IPS-20b (cell line): ENCODE measurements around the gene OR8J3.

Experiments used
- H3K27ac ChIP-seq: one replicate; pipeline ENCODE4 v1.5.1; 2013; ENCODE audit warnings: low read length
- H3K27me3 ChIP-seq: 2 replicates; pipeline ENCODE4 v1.6.1; 2013; ENCODE audit warnings: mild to moderate bottlenecking, low read length, inconsistent platforms; ENCODE audit not compliant: insufficient read depth
- H3K36me3 ChIP-seq: 2 replicates; pipeline ENCODE4 v1.6.1; 2013; ENCODE audit warnings: low read depth, mild to moderate bottlenecking, inconsistent platforms, low read length, moderate library complexity; ENCODE audit not compliant: insufficient read depth
- H3K4me1 ChIP-seq: 2 replicates; pipeline ENCODE4 v1.6.1; 2013; ENCODE audit warnings: mild to moderate bottlenecking, control low read depth, inconsistent platforms, low read length, moderate library complexity; ENCODE audit not compliant: insufficient read depth
- H3K4me3 ChIP-seq: 2 replicates; pipeline ENCODE4 v1.5.1; 2013; ENCODE audit warnings: mild to moderate bottlenecking, low read length, inconsistent platforms
- H3K9ac ChIP-seq: 2 replicates; pipeline ENCODE4 v1.6.1; 2013; ENCODE audit warnings: low read depth, mild to moderate bottlenecking, inconsistent platforms, low read length, moderate library complexity
- H3K9me3 ChIP-seq: 2 replicates; pipeline ENCODE4 v1.6.1; 2013; ENCODE audit warnings: mild to moderate bottlenecking, low read depth, low read length, inconsistent platforms; ENCODE audit not compliant: insufficient read depth

OR8J3 gene

DNA sequence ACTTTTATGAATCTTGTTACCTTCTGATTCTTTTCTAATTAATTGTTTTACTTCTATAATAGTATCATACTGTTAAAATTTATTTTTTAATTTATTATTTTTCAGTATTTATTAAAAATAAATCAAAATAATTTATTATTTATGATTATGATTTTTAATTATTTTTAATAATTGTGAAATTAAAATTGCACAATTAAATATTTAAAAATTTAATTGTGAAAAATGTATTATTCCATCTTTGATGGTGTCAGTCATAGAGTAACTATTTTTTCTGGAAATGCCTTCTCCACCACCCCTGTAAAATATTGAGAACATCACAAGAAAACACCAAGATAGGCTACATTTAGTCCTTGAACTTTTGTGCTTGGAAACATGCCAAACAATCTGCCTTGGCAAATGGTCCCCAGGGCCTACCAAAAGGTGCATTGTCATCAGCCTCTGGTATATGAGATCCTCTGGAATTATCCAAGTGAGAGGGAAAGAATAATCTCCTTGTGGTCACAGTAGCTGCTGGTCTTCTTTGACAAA is 36.7 kb downstream of the OR8J3 start, which contains the start of gene OR8H2:
OR8H2 (plus strand) TSS at position 478 of the 528 bp plus-strand sequence. CDS start 1,356 bp downstream, outside the sequence.
- H3K4me3 ChIP-seq, result no peak within 1 kb of the TSS
- H3K4me1 ChIP-seq, result no peaks in the 10 kb centered on the region
- H3K9me3 ChIP-seq, result no peaks in the 10 kb centered on the region
- no peak within 1 kb of the TSS for H3K9ac ChIP-seq
- no peak within 1 kb of the TSS for H3K27ac ChIP-seq
- H3K27me3 ChIP-seq, result no peaks in the 10 kb centered on the region
- H3K36me3 ChIP-seq, result no peaks in the 10 kb centered on the region

DNA sequence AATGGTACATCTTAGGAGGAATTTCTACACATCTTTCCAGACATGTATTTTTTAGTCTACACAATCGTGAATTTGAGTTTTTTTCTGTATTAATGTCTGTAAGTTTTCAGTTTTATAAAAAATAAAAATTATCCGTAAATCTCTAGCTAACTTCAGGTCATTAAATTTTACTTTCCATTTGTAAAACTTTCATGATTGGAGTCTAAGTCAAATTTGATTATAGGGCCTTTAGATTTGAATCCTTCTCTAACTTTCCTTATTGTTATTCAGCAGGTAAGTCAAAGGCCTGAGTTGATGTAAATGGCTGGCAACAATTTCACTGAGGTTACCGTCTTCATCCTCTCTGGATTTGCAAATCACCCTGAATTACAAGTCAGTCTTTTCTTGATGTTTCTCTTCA is 47.0 kb downstream of the OR8J3 start, which contains the start of gene OR8I2:
OR8I2 (plus strand) TSS at position 301 of the 400 bp plus-strand sequence; CDS start at position 301, 0 bp downstream.
- no peak within 1 kb of the TSS for H3K9ac ChIP-seq
- no peaks in the 10 kb centered on the region for H3K36me3 ChIP-seq
- H3K27me3 ChIP-seq, result no peaks in the 10 kb centered on the region
- no peak within 1 kb of the TSS for H3K27ac ChIP-seq
- H3K4me1 ChIP-seq, result no peaks in the 10 kb centered on the region
- H3K9me3 ChIP-seq, result no peaks in the 10 kb centered on the region
- no peak within 1 kb of the TSS for H3K4me3 ChIP-seq

DNA sequence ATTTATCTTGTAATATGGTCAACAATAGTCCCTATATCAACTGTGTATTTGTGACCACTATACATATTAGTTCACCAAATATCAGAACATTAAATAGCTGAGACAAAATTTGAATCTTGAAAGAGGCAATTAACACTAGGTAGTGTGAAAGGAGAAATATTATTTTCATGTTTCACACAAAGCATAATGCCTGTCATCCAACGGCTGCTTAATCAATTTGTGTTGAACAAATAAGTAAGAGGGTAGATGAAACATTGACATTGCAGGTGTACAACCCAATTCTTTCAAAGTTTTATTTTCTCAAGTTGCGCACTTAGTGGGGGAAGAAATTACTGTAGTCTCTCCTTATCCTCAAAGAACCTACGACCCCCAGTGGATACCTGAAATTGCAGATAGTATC is 50.3 kb downstream of the OR8J3 start:
- H3K36me3 ChIP-seq, result no peaks in the 10 kb centered on the region
- H3K9me3 ChIP-seq, result no peaks in the 10 kb centered on the region
- no peaks in the 10 kb centered on the region for H3K4me1 ChIP-seq
- no peaks in the 10 kb centered on the region for H3K27me3 ChIP-seq
- H3K27ac ChIP-seq, result no peak overlapping the region
- H3K9ac ChIP-seq, result no peak overlapping the region
- H3K4me3 ChIP-seq, result no peak overlapping the region
